ENCODE results near the gene EGLN3. TPM values are rescaled to one million over a fixed set of nuclear protein-coding genes. Genes with fewer than 3 reads are reported as not detected.

Gene EGLN3
- total and polyA plus RNA-seq, 9 donors, result 1.7 to 5.1 (median 2.4) TPM

DNA sequence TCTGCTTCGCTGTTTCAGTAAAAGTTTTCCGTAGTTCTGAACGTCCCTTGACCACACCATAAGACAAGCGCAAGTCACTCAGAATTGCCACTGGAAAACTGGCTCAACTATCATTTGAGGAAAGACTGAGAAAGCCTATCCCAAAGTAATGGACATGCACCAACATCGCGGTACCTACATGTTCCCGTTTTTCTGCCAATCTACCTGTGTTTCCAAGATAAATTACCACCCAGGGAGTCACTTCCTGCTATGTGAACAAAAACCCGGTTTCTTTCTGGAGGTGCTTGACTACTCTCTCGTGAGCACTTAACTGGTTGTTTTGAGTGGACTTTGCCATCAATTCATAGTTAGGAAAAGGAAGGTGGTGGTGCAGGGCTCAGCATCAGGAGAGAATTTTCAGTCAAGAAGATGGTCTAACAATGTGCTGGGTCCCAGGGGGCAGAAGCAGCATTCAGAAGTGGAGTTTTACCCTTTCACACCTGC is 1.4 kb downstream of the EGLN3 start:
- no peaks in the 10 kb centered on the region for H3K27me3 ChIP-seq
- H3K36me3 ChIP-seq, result no peaks in the 10 kb centered on the region
- H3K27ac ChIP-seq, result no peak overlapping the region
- peaks cover 5% of the 10 kb centered on the region for H3K4me1 ChIP-seq (ENCODE audit: insufficient read depth)
- H3K9me3 ChIP-seq, result no peaks in the 10 kb centered on the region
- intact Hi-C loops (cut with DNase I), result no loop called here
- WGBS, 3 donors, result 64 to 71% (median 65%) methylated on average over 9 of the region's 9 CpGs
- DNase-seq, result no peak
- peak overlapping the region; percentile 57 for H3K4me3 ChIP-seq
- no peak for TF ChIP-seq POLR2A (IDR thresholded peaks at IDR 0.05)
- TF ChIP-seq EP300 (IDR thresholded peaks at IDR 0.05), result no peak
- no peak for TF ChIP-seq CTCF (IDR thresholded peaks at IDR 0.05)

- H3K27ac ChIP-seq, result no peak overlapping the region
- no peaks in the 10 kb centered on the region for H3K9me3 ChIP-seq
- H3K27me3 ChIP-seq, result no peaks in the 10 kb centered on the region
- intact Hi-C loops (cut with DNase I), result no loop called here
- no peaks in the 10 kb centered on the region for H3K36me3 ChIP-seq
- H3K4me1 ChIP-seq (ENCODE audit: insufficient read depth), result peaks cover 5% of the 10 kb centered on the region
- DNase-seq, result no peak
- H3K4me3 ChIP-seq, result peak overlapping the region; percentile 57
- 62 to 73% (median 66%) methylated on average over 9 of the region's 9 CpGs for WGBS, 3 donors
- no peak for TF ChIP-seq POLR2A (IDR thresholded peaks at IDR 0.05)
- TF ChIP-seq EP300 (IDR thresholded peaks at IDR 0.05), result no peak
- no peak for TF ChIP-seq CTCF (IDR thresholded peaks at IDR 0.05)
Observed at GRCh38 chr14:33948869-33949408, 1.9 kb downstream of the EGLN3 start.

- no peak for DNase-seq
- no peak overlapping the region for H3K4me3 ChIP-seq
- TF ChIP-seq CTCF (IDR thresholded peaks at IDR 0.05), result no peak
- no peak for TF ChIP-seq EP300 (IDR thresholded peaks at IDR 0.05)
- no peak for TF ChIP-seq POLR2A (IDR thresholded peaks at IDR 0.05)
- no peaks in the 10 kb centered on the region for H3K36me3 ChIP-seq
- WGBS, 3 donors, result 76 to 87% (median 78%) methylated on average over 3 of the region's 3 CpGs
- H3K27me3 ChIP-seq, result no peaks in the 10 kb centered on the region
- intact Hi-C loops (cut with DNase I), result no loop called here
- H3K9me3 ChIP-seq, result no peaks in the 10 kb centered on the region
- H3K27ac ChIP-seq, result no peak overlapping the region
- peaks cover 5% of the 10 kb centered on the region for H3K4me1 ChIP-seq (ENCODE audit: insufficient read depth)
Observed at GRCh38 chr14:33948145-33948868, 2.6 kb downstream of the EGLN3 start.

- H3K4me3 ChIP-seq, result no peak overlapping the region
- H3K4me1 ChIP-seq (ENCODE audit: insufficient read depth), result peaks cover 5% of the 10 kb centered on the region
- no peaks in the 10 kb centered on the region for H3K36me3 ChIP-seq
- no peak overlapping the region for H3K27ac ChIP-seq
- 65 to 75% (median 70%) methylated on average over 5 of the region's 5 CpGs for WGBS, 3 donors
- TF ChIP-seq POLR2A (IDR thresholded peaks at IDR 0.05), result no peak
- no peak for TF ChIP-seq EP300 (IDR thresholded peaks at IDR 0.05)
- intact Hi-C loops (cut with DNase I), result no loop called here
- no peaks in the 10 kb centered on the region for H3K27me3 ChIP-seq
- DNase-seq, result no peak
- no peaks in the 10 kb centered on the region for H3K9me3 ChIP-seq
Observed at GRCh38 chr14:33946679-33947476, 4.0 kb downstream of the EGLN3 start.
